ENCODE results near the gene ITGAD.

ITGAD gene

DNA sequence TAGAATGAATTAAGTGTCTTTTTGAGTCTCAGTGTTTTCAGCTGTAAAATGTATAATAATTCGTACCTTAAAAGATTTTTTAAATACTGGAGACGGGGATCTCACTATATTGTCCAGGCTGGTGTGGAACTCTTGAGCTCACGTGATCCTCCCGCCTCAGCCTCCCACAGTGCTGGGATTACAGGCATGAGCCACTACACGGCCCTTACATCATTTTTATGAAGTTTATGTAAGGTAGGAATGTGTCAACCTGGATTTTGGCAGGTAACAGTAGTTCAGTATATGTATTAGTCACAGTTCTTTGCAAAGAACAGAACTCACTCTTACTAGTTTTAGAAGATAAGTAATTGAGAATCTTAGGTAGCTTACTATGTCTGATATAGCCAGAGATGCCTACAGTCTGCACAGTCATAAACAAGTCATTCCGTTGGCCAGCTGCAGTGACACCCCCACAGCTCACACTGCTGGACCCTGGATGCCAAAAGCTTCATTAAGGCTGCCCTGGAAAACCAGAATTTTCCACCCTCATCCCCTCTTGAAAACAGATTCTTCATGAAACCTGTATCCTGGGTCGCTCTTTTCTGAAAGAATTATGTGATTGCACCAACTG, 35.6 kb downstream of the ITGAD start:
- DNase-seq (ENCODE audit: extremely low read depth, low read depth), result no peak
- TF ChIP-seq, protein P1, sequence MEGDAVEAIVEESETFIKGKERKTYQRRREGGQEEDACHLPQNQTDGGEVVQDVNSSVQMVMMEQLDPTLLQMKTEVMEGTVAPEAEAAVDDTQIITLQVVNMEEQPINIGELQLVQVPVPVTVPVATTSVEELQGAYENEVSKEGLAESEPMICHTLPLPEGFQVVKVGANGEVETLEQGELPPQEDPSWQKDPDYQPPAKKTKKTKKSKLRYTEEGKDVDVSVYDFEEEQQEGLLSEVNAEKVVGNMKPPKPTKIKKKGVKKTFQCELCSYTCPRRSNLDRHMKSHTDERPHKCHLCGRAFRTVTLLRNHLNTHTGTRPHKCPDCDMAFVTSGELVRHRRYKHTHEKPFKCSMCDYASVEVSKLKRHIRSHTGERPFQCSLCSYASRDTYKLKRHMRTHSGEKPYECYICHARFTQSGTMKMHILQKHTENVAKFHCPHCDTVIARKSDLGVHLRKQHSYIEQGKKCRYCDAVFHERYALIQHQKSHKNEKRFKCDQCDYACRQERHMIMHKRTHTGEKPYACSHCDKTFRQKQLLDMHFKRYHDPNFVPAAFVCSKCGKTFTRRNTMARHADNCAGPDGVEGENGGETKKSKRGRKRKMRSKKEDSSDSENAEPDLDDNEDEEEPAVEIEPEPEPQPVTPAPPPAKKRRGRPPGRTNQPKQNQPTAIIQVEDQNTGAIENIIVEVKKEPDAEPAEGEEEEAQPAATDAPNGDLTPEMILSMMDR (IDR thresholded peaks at IDR 0.05; ENCODE audit: low read depth, low read length, missing control alignments), result no peak
- no peak overlapping the region for H3K4me3 ChIP-seq (replicated peaks; ENCODE audit: low read depth, low read length)

DNA sequence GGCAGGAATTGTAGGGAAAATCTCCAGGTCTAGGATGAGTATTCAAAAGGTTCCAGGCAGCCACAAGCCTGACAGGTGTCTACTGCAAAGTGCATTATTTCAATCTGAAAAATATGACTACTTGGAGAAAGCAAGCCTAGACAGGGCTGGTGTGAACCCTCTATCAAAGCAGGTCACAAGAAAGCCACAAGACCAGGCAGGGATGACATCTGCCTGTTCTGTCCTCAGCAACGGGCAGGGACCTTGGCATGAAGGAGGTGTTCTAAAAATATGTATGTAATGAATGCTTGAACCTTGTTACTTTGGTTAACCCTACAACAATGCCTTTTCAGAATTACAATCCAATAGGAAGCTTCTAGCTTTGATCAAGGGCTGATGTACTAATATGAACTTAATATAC, 36.2 kb downstream of the ITGAD start:
- TF ChIP-seq, protein P1 (IDR thresholded peaks at IDR 0.05; ENCODE audit: low read depth, low read length, missing control alignments), result no peak

DNA sequence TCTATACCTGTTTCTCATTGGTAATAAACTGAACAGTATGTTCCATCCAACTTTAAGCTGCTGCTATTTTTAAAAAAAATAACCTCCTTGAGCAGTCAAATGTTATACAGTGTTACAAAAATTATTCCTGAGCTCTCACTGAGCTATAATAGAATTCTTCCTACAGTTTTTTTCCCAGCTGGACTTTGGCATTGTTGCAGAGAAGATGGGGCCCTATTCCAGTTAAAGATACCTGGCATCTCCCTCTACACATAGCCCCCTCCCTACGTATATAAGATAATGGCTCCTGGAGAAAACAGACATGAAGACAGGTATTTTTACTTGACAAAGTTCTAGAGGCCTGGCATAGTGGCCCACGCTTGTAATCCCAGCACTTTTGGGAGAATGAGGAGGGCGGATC, 36.7 kb downstream of the ITGAD start:
- H3K4me3 ChIP-seq (replicated peaks; ENCODE audit: low read depth, low read length), result no peak overlapping the region
- TF ChIP-seq, protein P1 (IDR thresholded peaks at IDR 0.05; ENCODE audit: low read depth, low read length, missing control alignments), result no peak
- no peak for DNase-seq (ENCODE audit: extremely low read depth, low read depth)

More for the DNA sequence above, 36.2 kb downstream of the ITGAD start:
- H3K4me3 ChIP-seq (replicated peaks; ENCODE audit: low read depth, low read length), result no peak overlapping the region
- DNase-seq (ENCODE audit: extremely low read depth, low read depth), result no peak

DNA sequence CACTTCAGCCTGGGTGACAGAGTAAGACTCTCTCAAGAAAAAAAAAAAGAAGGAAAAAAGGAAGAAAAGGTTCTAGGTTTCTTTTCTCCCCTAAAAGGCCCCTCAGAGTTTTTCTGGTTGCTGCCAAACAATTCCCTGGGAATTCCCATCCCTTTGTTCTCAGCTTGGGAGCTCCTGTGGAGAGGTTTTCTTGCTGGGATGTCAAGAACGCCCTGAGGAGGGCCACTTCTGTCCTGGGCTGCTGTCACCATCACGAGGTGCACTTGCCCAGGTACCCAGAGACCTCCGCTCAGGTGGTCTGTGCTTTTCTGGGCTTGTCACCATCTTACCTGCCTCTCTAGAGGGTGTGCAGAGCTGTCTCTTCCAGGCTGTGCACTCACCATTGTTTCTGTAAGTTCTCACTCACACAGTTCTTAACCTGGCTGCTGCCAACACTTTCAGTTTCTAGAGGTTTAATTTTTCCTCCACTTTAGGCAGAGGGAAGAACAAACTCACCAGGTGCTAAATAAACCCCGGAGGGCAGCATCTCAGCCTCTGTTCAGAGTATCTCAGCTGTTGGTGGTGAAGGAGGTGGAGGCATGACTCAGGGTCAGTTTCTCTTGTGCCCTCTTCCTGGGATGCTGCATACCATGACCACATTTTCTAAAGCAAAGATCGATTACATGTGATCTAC, 37.4 kb downstream of the ITGAD start:
- TF ChIP-seq, protein P1 (IDR thresholded peaks at IDR 0.05; ENCODE audit: low read depth, low read length, missing control alignments), result no peak

GRCh38 chr16:31435341-31436220, 42.4 kb downstream of the ITGAD start:
- TF ChIP-seq, protein P1 (IDR thresholded peaks at IDR 0.05; ENCODE audit: low read depth, low read length, missing control alignments), result no peak
- no peak for DNase-seq (ENCODE audit: extremely low read depth, low read depth)
- no peak overlapping the region for H3K4me3 ChIP-seq (replicated peaks; ENCODE audit: low read depth, low read length)

More for the DNA sequence above, 37.4 kb downstream of the ITGAD start:
- no peak overlapping the region for H3K4me3 ChIP-seq (replicated peaks; ENCODE audit: low read depth, low read length)
- DNase-seq (ENCODE audit: extremely low read depth, low read depth), result no peak

- no peak for DNase-seq (ENCODE audit: extremely low read depth, low read depth)
- no peak overlapping the region for H3K4me3 ChIP-seq (replicated peaks; ENCODE audit: low read depth, low read length)
- TF ChIP-seq, protein P1 (IDR thresholded peaks at IDR 0.05; ENCODE audit: low read depth, low read length, missing control alignments), result no peak
Observed at GRCh38 chr16:31436221-31437045, 43.3 kb downstream of the ITGAD start.

Data from HFF-Myc (cell line).